Uterus (tissue), 2 donors: ENCODE measurements around the gene STK32C.

ENCODE experiments used
- POLR2A ChIP-seq, 2 donors: fragments of 450-650 bp; IDR thresholded peaks; one replicate each; pipeline ENCODE4 v1.6.1; 2016; ENCODE audit warnings: antibody characterized with exemption in 2 of 2, mild to moderate bottlenecking in 1 of 2, moderate library complexity in 1 of 2
- TF ChIP-seq, protein P1 (sequence below), 4 experiments: fragments of 200-600 bp in 2 of 4; fragments of 450-650 bp in 2 of 4; sonication (generic) in 2 of 4; IDR thresholded peaks; one replicate each; pipeline ENCODE4 v1.5.1; 2016 to 2019; ENCODE audit warnings: antibody characterized with exemption in 4 of 4, mild to moderate bottlenecking in 2 of 4, moderate library complexity in 1 of 4

DNA sequence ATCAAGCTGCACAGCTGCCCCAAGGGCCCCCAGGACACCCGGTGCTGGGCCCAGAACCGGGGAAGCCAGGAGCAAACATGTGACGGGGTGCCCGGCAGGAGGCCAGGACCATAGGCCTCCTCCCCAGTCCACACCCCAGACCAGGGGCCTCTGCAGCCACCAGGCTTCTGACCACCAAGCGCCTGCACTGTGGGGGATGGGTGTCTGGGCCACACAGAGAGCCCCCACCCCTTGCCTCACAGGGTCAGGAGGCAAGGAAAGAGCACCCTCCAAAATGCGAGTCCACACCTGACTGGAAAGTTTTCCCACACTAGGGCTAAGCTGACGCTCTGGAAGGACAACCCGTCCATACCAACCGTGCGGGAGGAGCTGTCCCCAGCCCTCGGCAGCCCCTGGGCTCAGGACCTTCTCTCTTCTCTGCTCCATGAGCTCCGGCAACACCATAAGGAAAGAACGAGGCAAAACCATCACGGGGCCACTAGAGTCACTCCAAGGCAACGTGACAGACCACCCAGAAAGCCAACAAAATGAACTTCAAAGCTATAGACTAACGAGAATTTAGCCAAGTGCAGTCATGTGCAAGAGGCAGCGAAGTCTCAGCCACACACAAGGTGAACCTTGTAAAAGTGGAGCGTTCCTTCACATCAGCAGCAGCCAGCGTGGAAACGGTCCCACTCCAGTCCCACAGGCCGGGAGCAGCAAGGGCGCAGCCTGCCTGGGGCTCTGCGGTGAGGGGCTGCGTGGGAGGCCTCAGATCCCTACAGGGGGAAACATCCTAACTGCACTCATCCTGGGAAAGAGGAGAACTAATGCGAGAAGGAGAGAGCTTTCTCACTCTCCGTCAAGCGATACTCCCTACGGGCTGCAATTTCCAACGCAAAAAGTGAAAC is 5.1 kb downstream of the STK32C start:
- TF ChIP-seq, protein P1, sequence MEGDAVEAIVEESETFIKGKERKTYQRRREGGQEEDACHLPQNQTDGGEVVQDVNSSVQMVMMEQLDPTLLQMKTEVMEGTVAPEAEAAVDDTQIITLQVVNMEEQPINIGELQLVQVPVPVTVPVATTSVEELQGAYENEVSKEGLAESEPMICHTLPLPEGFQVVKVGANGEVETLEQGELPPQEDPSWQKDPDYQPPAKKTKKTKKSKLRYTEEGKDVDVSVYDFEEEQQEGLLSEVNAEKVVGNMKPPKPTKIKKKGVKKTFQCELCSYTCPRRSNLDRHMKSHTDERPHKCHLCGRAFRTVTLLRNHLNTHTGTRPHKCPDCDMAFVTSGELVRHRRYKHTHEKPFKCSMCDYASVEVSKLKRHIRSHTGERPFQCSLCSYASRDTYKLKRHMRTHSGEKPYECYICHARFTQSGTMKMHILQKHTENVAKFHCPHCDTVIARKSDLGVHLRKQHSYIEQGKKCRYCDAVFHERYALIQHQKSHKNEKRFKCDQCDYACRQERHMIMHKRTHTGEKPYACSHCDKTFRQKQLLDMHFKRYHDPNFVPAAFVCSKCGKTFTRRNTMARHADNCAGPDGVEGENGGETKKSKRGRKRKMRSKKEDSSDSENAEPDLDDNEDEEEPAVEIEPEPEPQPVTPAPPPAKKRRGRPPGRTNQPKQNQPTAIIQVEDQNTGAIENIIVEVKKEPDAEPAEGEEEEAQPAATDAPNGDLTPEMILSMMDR (IDR thresholded peaks at IDR 0.05), result no peak
- TF ChIP-seq POLR2A (IDR thresholded peaks at IDR 0.05), result no peak
